IMR-90 (cell line): ENCODE results near the gene ZFYVE21. TPM values are rescaled to one million over a fixed set of nuclear protein-coding genes. Genes with fewer than 3 reads are reported as not detected.

Experiments used
- ATAC-seq: fragments of 200-7000 bp; cut with Tn5 transposase; 2 replicates; pipeline ENCODE4 v1.9.1; 2020; ENCODE audit warnings: low read depth, mild to moderate bottlenecking, moderate library complexity
- BruUV-seq: library from RNA; stranded (reverse); fragments of 400-500 nt; replicated peaks from 2 replicates; lab custom pipeline; 2021; lab: Mats Ljungman, UMichigan
- CTCF ChIA-PET: fragments of 300-600 bp; formaldehyde crosslinking; extraction: SDS; loops from one replicate; lab custom pipeline; 2021; ENCODE audit warnings: antibody characterized with exemption; lab: Yijun Ruan, JAX
- POLR2A ChIA-PET: fragments of 300-600 bp; sonication (Branson Sonifier 250); formaldehyde crosslinking; loops from one replicate; lab custom pipeline; 2022; ENCODE audit warnings: antibody characterized with exemption; ENCODE audit not compliant: unreplicated experiment; lab: Charles Lee
- DNase-seq: peaks from one replicate; pipeline ENCODE4 v3.0.0; 2013
- H2AFZ ChIP-seq: replicated peaks from 2 replicates; pipeline ENCODE3; 2013; ENCODE audit warnings: low read length, mild to moderate bottlenecking; ENCODE audit not compliant: poor library complexity
- H2AK5ac ChIP-seq: 2 replicates; pipeline ENCODE4 v1.6.1; 2013; ENCODE audit warnings: low read depth, low read length, inconsistent platforms
- H2AK9ac ChIP-seq: replicated peaks from 2 replicates; pipeline ENCODE3; 2013; ENCODE audit warnings: mild to moderate bottlenecking, low read depth, low read length, moderate library complexity; ENCODE audit not compliant: poor library complexity
- H2BK120ac ChIP-seq: 2 replicates; pipeline ENCODE4 v1.6.1; 2013; ENCODE audit warnings: low read depth, low read length, inconsistent platforms
- H2BK15ac ChIP-seq: 3 replicates; pipeline ENCODE4 v1.6.1; 2013; ENCODE audit warnings: low read depth, low read length, inconsistent platforms
- H2BK20ac ChIP-seq: 2 replicates; pipeline ENCODE4 v1.6.1; 2013; ENCODE audit warnings: low read depth, mild to moderate bottlenecking, inconsistent platforms, low read length, moderate library complexity
- H2BK5ac ChIP-seq: 2 replicates; pipeline ENCODE4 v1.6.1; 2013; ENCODE audit warnings: mild to moderate bottlenecking, low read depth, low read length, inconsistent platforms; ENCODE audit not compliant: poor library complexity, severe bottlenecking
- H3K14ac ChIP-seq: replicated peaks from 2 replicates; pipeline ENCODE4 v1.6.1; 2013; ENCODE audit warnings: low read depth, low read length, inconsistent platforms
- H3K18ac ChIP-seq: 2 replicates; pipeline ENCODE4 v1.6.1; 2013; ENCODE audit warnings: low read depth, low read length, control low read depth
- H3K23ac ChIP-seq: 2 replicates; pipeline ENCODE4 v1.6.1; 2013; ENCODE audit warnings: low read depth, low read length, inconsistent platforms
- H3K27ac ChIP-seq: 2 replicates; pipeline ENCODE4 v1.5.1; 2013; ENCODE audit warnings: mild to moderate bottlenecking, control low read depth, low read length; ENCODE audit not compliant: insufficient read depth
- H3K27me3 ChIP-seq: 2 replicates; pipeline ENCODE4 v1.6.1; 2013; ENCODE audit warnings: low read length; ENCODE audit not compliant: control insufficient read depth, insufficient read depth
- H3K36me3 ChIP-seq: 2 replicates; pipeline ENCODE4 v1.6.1; 2013; ENCODE audit warnings: low read length, mixed read lengths; ENCODE audit not compliant: control insufficient read depth, insufficient read depth
- H3K4ac ChIP-seq: 2 replicates; pipeline ENCODE4 v1.6.1; 2013; ENCODE audit warnings: low read depth, low read length, inconsistent platforms
- H3K4me1 ChIP-seq: 2 replicates; pipeline ENCODE4 v1.6.1; 2013; ENCODE audit warnings: low read length, mixed read lengths; ENCODE audit not compliant: control insufficient read depth, insufficient read depth
- H3K4me2 ChIP-seq: 2 replicates; pipeline ENCODE4 v1.6.1; 2013; ENCODE audit warnings: low read depth, mild to moderate bottlenecking, control low read depth, low read length, moderate library complexity
- H3K4me3 ChIP-seq: 2 replicates; pipeline ENCODE4 v1.5.1; 2013; ENCODE audit warnings: low read depth, mild to moderate bottlenecking, control low read depth, low read length, moderate library complexity; ENCODE audit not compliant: insufficient read depth
- H3K56ac ChIP-seq: 2 replicates; pipeline ENCODE4 v1.6.1; 2013; ENCODE audit warnings: low read length, inconsistent platforms; ENCODE audit not compliant: insufficient read depth; ENCODE audit errors: extremely low read depth
- H3K79me1 ChIP-seq, 2 experiments: 2 replicates each; pipeline ENCODE4 v1.6.1; 2013; ENCODE audit warnings: low read length in 2 of 2, inconsistent platforms in 1 of 2, low read depth in 1 of 2
- H3K9ac ChIP-seq: 2 replicates; pipeline ENCODE4 v1.6.1; 2013; ENCODE audit warnings: low read depth, low read length, control low read depth
- H3K9me1 ChIP-seq: 2 replicates; pipeline ENCODE4 v1.6.1; 2013; ENCODE audit warnings: low read length, inconsistent platforms; ENCODE audit not compliant: insufficient read depth
- H3K9me3 ChIP-seq: 2 replicates; pipeline ENCODE4 v1.6.1; 2013; ENCODE audit warnings: low read length; ENCODE audit not compliant: control insufficient read depth, insufficient read depth
- H4K20me1 ChIP-seq: 2 replicates; pipeline ENCODE4 v1.6.1; 2013; ENCODE audit warnings: low read length, inconsistent platforms; ENCODE audit not compliant: insufficient read depth
- H4K5ac ChIP-seq: 2 replicates; pipeline ENCODE4 v1.6.1; 2013; ENCODE audit warnings: mild to moderate bottlenecking, low read depth, low read length, control low read depth
- H4K8ac ChIP-seq, 2 experiments: 2 replicates each; pipeline ENCODE4 v1.6.1; 2013; ENCODE audit warnings: low read depth in 2 of 2, low read length in 2 of 2, control low read depth in 1 of 2, inconsistent platforms in 1 of 2
- H4K91ac ChIP-seq: 2 replicates; pipeline ENCODE4 v1.6.1; 2013; ENCODE audit warnings: low read depth, low read length, inconsistent platforms; ENCODE audit not compliant: insufficient read depth
- CEBPB ChIP-seq: IDR thresholded peaks from 2 replicates; pipeline ENCODE4 v1.6.1; 2012; ENCODE audit warnings: low read depth, low read length, improper control_type of control experiment
- CHD1 ChIP-seq: IDR thresholded peaks from 2 replicates; pipeline ENCODE4 v1.6.1; 2012; ENCODE audit warnings: low read depth, low read length, improper control_type of control experiment
- MAZ ChIP-seq: IDR thresholded peaks from 2 replicates; pipeline ENCODE4 v1.6.1; 2012; ENCODE audit warnings: low read depth, mild to moderate bottlenecking, low read length, improper control_type of control experiment, moderate library complexity, borderline replicate concordance
- USF2 ChIP-seq: fragments of 150-350 bp; IDR thresholded peaks from 2 replicates; pipeline ENCODE4 v1.6.1; 2017; ENCODE audit warnings: mild to moderate bottlenecking, antibody characterized with exemption, low read length, low read depth
- WGBS, 2 experiments: methylation state at CpG; one replicate each; pipeline versions ENCODE4 v1.1.5 to v1.1.7; 2013; ENCODE audit warnings: missing lambda C conversion rate in 2 of 2; ENCODE audit not compliant: insufficient read length in 1 of 2; ENCODE audit errors: extremely low coverage in 2 of 2; 5-methylcytosine and 5-hydroxymethylcytosine counted together
- dilution Hi-C: fragments of 300-500 bp; cut with HindIII; formaldehyde crosslinking; loops from one replicate; pipeline ENCODE4 v1.14.3; 2018; ENCODE audit warnings: low sequenced_read_pairs; ENCODE audit not compliant: unreplicated experiment
- in situ Hi-C: fragments of 300-500 bp; cut with MboI; formaldehyde crosslinking; loops from 3 replicates; pipeline ENCODE4 v1.14.3; 2019; ENCODE audit warnings: low sequenced_read_pairs, inconsistent platforms, mixed read lengths
- intact Hi-C: fragments of 100-400 bp; cut with micrococcal nuclease; formaldehyde crosslinking; loops from 2 replicates; pipeline ENCODE4 v1.10.0; 2022
- polyA plus RNA-seq, 3 experiments: library from polyadenylated mRNA; depleted of rRNA; stranded (reverse); fragments of >200 nt; gene quantifications; 2 replicates each; pipeline ENCODE4 v1.2.3, GENCODE V29; 2012; ENCODE audit warnings: low replicate concordance in 1 of 3
- total RNA-seq: library from RNA; depleted of rRNA; stranded (reverse); fragments of >200 nt; gene quantifications from 2 replicates; pipeline ENCODE4 v1.2.3, GENCODE V29; 2012

Gene ZFYVE21
- total and polyA plus RNA-seq, 2 of the 4 experiments (the other 2 are of a cell fraction) = 41.2 to 89.2 TPM

DNA sequence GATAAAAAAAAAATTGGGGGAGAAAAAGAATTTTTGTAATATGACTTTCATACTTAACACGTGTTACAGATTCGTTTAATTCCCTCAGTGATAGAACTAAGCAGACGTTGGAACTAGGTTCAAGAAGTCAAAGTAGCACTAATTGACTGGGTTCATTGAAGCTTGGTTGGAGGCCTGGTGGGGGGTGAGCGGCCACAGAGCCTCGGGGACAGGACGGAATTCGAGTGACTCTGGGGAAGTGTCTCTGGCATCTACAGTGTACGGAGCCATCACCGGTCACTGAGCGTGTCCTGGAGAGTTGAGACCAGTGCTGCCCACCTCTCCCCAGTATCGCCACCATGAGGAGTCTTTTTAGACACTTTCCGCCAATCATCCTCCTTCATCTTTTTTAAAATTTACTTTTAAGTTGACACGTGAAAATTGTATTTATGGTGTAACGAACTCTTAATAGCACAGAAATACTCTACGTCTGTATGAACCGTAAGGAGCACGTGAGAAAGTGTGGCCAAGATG, 1.3 kb downstream of the ZFYVE21 start:
- Histone ChIP-seq H4K91ac (no peak overlapping the region), H3K9me3 (no peaks in the 10 kb centered on the region), H3K27ac (no peak overlapping the region), H3K18ac (no peak overlapping the region), H2AK5ac (no peak overlapping the region), H4K5ac (no peak overlapping the region), H3K14ac (no peak overlapping the region), H2AFZ (no peak overlapping the region), H3K9ac (peak overlapping the region; percentile 61; the same call in 1 of the 2 replicates), H3K9me1 (peaks cover 14% of the 10 kb centered on the region), H2BK120ac (no peak overlapping the region), H3K56ac (no peak overlapping the region), H2BK20ac (no peak overlapping the region), H3K4ac (no peak overlapping the region), H3K23ac (no peak overlapping the region), H3K36me3 (no peaks in the 10 kb centered on the region), H3K4me2 (peak overlapping the region; percentile 98), H3K79me1 (peaks cover 32 to 79% of the 10 kb centered on the region in 2 experiments), H2BK5ac (no peak overlapping the region), H2AK9ac (no peak overlapping the region), H4K8ac (no peak overlapping the region), H2BK15ac (no peak overlapping the region), H3K4me3 (peak overlapping the region; percentile 83; the same call in 1 of the 2 replicates), H3K4me1 (peaks cover 10% of the 10 kb centered on the region), H3K27me3 (no peaks in the 10 kb centered on the region), H4K20me1 (peaks cover 54% of the 10 kb centered on the region)
- dilution Hi-C loops (no loop called here), in situ Hi-C loops (no loop called here), intact Hi-C loops (loop anchor here (5.0 kb wide), 1 partner anchor 265 kb away; no protein-coding TSS in a partner anchor)
- WGBS, 2 experiments = 83% methylated on average over 5 of the region's 17 CpGs; no CpG with 5 or more reads in 1 of the 2 experiments
- BruUV-seq = no TSS peak
- ChIA-PET POLR2A (no interaction called here), CTCF (no interaction called here)
- ATAC-seq = no peak
- no peak for DNase-seq
- TF ChIP-seq USF2 (no peak), CEBPB (no peak), CHD1 (no peak), MAZ (no peak)
